GM18517 (cell line): Measurements from ENCODE around the gene TMEM131.
A peak's percentile ranks its signal among the peaks of the same experiment; 100 is the strongest.
"Not testable (repeated sequence)": the region's sequence is repeated elsewhere in the genome, so short reads cannot be mapped to it uniquely, and the experiment has no call there.

Experiments
- ATAC-seq: cut with Tn5 transposase; IDR thresholded peaks from one replicate; pipeline ENCODE4 v1.9.1; 2021; ENCODE audit warnings: mild to moderate bottlenecking, moderate library complexity; ENCODE audit not compliant: unreplicated experiment

Gene TMEM131

GRCh38 chr2:98025481-98026037 lies 29.8 kb upstream of the TMEM131 start:
- ATAC-seq: no peak

DNA sequence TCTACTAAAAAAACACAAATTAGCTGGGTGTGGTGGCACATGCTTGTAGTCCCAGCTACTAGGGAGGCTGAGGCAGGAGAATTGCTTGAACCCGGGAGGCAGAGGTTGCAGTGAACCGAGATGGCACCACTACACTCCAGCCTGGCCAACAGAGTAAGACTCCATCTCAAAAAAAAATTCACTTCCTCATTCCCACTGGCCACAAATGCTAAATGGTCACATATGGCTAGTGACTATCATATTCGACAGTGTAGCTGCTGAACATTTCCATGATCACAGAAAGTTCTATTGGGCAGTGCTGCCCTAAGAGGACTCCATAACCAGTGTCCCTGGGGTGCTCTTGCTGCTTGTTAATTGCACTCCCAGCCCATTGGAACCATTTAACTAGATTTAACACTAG lies 26.3 kb upstream of the TMEM131 start:
- ATAC-seq: not testable (repeated sequence)

DNA sequence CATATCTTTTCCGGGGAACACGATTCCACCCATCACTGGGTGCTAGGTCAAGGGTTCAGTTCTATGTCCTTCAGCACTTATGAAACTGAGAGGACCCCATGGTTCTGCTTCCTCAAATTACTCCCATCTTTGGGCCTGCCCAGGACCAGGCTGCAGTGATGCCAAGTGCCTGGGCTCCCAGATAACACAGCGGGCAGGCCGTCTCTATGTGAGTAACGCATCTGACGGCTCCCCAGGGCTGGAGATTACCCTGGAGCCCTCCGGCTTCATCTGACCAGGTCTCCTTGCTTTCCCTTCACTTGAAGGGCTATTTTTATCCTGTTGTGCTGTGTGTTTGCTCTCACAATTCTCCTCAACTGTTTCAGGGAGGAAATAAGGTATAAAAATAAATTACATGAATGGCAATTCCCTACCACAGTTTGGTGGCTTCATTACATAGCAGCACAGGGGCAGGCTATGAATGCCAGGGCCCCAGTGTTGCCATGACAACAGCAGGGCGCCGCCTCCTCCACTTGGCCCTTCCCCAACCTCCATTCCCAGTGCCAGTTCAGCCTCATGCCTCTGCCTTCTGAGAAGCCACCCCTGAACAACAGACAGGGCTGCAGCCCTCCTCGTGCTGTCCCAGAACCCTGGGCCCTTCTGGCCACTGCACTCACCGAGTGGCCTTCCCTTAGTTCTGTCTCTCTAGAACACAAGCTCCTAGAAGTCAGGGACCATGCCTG lies 25.4 kb upstream of the TMEM131 start:
- no peak for ATAC-seq

- ATAC-seq: no peak
These were observed 24.8 kb upstream of the TMEM131 start for GRCh38 chr2:98020516-98020915.

GRCh38 chr2:98016908-98017670 lies 21.3 kb upstream of the TMEM131 start:
- ATAC-seq: no peak

DNA sequence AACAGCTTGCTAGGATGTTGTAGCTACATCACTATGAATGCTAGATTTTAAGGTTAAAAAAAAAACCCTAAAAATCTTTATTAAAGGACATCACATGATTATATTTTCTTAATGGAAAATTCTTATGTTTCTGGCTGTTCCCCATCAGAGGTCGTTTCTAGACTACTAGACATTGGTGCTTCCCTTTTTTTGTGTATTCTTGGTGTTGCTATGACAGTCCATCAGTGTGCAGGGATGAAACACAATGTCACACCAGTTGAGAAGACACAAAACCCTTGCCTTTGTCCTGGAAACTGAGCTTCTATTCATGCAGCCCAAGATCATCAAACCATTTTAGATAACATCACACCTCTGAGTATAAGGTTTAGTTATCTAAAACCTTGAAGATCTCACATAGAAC lies 19.9 kb upstream of the TMEM131 start:
- ATAC-seq: no peak

DNA sequence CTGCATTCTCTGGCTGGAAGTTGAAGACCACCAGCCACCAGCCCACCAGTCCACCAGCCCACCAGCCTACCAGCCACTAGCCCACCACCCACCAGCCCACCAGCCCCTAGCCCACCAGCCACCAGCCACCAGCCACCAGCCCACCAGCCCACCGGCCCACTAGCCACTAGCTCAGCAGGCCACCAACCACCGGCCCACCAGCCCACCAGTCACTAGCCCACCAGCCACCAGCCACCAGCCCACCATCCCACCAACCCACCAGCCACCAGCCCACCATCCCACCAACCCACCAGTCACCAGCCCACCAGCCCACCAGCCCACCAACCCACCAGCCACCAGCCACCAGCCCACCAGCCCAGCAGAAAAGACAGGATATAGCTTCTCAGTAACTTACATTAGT lies 18.6 kb upstream of the TMEM131 start:
- ATAC-seq: no peak

DNA sequence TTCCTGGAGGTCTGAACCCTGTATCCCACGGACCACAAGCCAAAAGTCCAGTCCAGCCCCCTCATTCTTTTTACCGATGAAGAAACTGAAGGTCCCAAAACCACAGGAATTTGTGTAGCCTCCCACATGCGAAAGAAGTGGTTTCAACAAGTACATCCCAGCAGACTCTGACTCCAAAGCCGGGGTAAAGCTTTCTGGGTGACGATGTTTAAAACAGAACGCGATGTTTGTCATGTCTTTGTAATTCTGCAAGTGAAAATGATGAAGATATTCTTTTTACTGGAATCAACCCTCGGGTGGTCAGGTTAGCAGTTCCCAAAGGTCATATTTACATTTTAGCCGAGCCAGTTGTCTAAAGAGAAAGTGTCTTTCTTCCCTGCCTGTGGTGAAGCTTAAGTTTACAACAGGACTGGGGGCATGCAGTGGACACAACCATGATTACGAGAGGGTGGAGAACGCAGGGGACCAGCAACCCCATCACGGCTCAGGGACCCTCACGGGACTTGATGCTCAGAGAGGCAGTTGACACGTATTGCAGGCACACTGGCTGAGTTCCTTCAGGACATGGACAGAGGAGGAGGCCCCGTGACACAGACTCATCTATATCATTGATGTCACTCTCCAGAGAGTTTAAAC lies 17.8 kb upstream of the TMEM131 start:
- ATAC-seq: no peak

GRCh38 chr2:98012561-98012991 lies 16.8 kb upstream of the TMEM131 start:
- ATAC-seq: peak; percentile 93

DNA sequence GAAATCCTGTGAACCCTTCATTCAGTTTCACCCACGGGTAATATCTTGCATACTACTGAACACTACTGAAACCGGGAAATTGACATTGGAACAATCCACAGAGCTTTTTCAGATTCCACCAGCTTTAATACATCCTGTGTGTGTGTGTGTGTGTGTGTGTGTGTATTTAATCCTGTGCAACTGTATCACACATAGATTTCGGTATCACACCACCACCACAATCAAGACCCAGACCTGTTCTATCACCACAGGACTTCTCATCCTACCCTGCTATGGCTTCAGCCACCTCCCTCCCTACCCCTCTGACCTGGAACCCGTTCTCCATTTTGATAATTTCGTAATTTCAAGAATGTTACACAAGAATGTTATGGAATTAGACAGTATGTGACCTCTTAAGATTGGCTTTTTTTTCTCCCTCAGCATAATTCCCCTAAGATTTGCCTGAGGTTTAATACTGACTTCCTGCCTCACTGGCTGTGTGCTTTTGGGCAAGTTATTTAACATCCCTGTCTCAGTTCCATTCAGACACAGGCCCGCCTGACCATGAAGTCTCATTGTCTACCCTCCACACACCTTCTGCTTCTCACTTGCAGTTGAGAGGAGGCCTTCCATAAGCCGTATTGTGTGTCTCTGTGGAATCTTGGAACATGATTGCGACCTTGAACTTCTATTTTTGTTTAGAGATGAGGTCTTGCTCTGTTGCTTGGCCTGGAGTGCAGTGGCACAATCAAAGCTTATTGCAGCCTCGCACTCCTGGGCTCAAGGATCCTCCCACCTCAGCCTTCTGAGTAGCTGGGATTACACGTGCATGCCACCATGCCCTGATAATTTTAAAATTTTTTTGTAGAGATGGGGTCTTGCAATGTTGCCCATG lies 14.4 kb upstream of the TMEM131 start:
- ATAC-seq: no peak

GRCh38 chr2:98008415-98008814 lies 12.7 kb upstream of the TMEM131 start:
- no peak for ATAC-seq

- ATAC-seq: no peak
These were observed 10.6 kb upstream of the TMEM131 start for GRCh38 chr2:98006378-98006777.

- no peak for ATAC-seq
These were observed 8.9 kb upstream of the TMEM131 start for GRCh38 chr2:98004613-98005012.

DNA sequence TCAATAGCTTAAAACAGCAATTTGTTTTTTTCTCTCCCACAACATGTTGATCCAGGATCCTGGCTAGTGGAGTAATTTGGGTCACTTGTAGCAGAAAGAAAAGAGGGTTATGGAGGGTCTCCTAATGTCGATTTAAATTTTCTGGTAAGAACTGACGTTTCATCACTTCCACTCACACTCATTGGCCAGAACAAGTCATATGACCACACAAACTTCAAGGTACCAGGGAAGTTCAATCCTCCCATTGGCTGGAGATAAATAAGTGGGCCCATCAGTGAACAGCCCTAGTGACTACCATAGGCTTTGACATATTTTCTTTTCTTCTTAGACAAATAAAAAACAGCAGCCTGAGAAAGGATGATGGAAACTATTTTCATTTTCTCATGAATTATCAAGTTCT lies 8.3 kb upstream of the TMEM131 start:
- no peak for ATAC-seq

DNA sequence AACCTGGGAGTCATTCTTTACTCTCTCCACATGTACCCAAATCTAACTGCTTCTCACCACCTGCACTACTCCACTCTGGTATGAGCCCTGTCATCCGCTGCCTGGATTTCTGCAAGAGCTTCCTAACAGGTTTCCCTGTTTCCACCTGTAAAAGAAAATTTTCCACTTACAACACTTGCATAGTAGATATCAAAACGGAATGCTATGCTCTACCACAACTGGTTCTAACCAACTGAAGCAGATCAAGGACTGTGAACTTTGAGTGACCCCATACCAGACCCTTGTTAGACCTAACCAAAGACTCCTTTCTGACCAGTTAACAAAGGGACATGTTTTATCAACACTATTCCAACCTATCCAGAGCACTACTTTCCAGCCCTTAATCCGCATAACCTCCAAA lies 3.8 kb upstream of the TMEM131 start:
- no peak for ATAC-seq

DNA sequence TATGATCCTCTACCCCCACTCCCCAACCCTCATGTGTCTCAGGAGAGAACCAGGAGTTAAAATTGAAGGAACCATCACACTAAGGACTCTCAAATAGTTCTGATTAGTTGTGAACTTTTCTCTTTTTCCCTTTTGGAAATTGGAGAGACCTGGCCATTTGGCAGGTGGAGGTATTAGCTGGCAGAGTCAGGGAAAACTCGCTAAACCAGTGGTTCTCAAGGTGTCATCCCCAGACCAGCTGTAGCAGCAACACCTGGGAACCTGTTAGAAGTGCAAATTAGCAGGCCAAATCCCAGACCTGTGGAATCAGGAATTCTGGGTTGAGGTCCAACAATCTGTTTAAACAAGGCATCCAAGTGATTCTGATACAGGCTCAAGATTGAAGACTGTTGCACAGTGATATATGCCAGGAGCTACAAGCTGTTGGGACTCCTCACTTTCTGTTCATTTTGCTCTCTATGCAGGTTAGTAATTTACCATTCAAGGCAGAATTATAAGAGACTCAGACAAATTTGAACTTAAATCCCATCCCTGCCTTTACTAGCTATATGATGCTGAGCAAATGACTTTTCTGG lies 2.8 kb upstream of the TMEM131 start:
- no peak for ATAC-seq

DNA sequence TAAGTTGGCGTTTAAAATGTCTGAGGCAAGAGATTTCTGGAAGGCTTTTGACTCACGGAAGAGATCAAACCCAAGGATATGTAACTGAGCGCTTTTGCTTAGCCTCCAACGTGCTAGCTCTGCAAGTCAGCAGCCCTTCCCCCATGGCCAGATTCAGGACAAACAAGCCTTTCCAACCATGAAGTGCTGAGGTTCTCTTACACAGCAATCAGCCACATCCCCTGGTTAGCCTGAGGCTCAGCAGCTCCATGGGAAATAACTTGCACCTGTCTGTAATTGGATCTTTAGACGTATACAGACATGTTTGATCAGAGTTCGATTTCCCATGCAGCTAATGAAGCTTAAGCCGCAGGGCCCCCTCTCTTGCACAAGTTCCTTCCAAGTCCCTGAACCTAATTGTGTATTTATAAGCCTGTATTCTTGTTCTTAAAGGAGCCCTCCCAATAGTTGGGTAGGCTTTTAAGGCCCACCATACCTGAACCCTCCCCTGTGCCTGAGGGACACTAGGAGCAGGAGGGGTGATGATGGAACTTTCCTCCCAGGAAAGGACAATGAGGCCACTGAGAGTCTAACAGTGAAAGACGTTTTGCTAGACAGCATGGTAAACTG lies 2.1 kb upstream of the TMEM131 start:
- ATAC-seq: no peak

DNA sequence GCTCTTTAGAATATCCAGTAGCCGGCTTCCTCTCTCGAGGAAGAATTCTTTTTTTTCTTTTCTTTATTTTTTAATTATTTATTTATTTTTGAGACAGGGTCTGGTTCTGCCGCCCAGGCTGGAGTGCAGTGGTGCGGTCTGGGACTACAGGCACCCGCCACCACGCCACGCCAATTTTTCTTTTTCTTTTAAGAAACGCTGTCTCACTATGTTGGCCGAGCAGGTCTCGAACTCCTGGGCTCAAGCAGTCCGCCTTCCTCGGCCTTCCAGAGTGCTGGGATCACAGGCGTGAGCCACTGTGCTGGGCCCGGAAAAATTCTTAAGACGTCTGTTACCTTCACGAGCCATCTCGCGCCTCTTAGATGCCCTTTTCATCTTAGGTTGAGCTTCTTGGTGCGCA lies 931 bp upstream of the TMEM131 start:
- no peak for ATAC-seq

DNA sequence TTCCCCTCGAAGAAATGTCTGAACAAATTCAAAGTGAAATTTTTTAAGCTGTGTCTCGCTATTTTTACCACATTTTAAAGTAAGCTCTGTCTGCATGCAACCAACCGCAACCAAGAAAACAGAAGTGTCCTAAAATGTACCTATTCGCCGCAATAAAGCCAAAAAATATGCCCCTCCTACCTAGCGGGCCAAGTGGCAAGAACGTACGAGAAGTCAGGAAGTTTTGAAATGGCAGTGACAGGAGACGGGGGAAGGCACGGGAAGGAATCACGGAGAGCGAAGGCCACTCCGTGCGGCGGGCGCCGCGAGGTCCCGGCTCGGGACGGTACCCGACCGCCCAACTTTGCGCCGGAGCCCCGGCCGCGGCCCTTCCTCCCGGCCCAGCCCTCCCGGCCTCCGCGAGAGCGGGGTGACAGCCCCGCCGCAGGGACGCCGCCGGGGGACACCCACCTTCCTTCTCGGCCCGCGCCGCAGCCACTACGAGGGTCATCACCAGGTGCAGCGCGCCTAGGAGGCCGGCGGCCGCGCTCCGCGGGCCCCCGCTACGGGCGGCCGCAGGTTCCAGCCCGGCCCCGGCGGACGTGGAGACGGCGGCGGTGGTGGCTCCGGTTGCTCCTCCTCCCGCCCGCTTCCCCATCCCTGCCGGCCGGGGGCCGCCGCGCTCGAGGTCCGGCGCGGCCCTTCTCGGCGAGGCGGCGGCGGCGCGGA lies 568 bp downstream of the TMEM131 start:
- ATAC-seq: peak; percentile 31
